ENCODE data around the gene OR5K4. TPM values are rescaled to one million over a fixed set of nuclear protein-coding genes. Genes with fewer than 3 reads are reported as not detected.
A peak's percentile ranks its signal among the peaks of the same experiment; 100 is the strongest.

The OR5K4 gene
- total and polyA plus RNA-seq, 2 experiments from 2014 or later = not detected

- ATAC-seq (no peak), DNase-seq (ENCODE audit: low spot score) (peak; percentile 9)
- H3K36me3 Mint-ChIP-seq (ENCODE audit: low read depth) = peaks cover 23% of the 10 kb centered on the region; the same call in 2 of the 3 replicates
- H3K27me3 Mint-ChIP-seq (ENCODE audit: insufficient read depth, low read depth, poor library complexity) = no peaks in the 10 kb centered on the region
- H3K4me2 ChIP-seq = peak overlapping the region; percentile 78
- H3K9me2 ChIP-seq (ENCODE audit: insufficient read depth) = no peaks in the 10 kb centered on the region
- H3K27me3 ChIP-seq (ENCODE audit: insufficient read depth) = no peaks in the 10 kb centered on the region
- peaks cover 72% of the 10 kb centered on the region for H3K79me2 ChIP-seq (replicated peaks; ENCODE audit: insufficient read depth)
- no peak overlapping the region for H2AFZ ChIP-seq
- peaks cover 46% of the 10 kb centered on the region for H3K4me1 ChIP-seq (ENCODE audit: insufficient read depth)
- no peak for TF ChIP-seq ZNF462 (CRISPR knock-in tag; IDR thresholded peaks at IDR 0.05)
- TF ChIP-seq EZH2 (IDR thresholded peaks at IDR 0.05; ENCODE audit: low read depth, unreplicated experiment) = no peak
- TF ChIP-seq REST (IDR thresholded peaks at IDR 0.05; ENCODE audit: unreplicated experiment) = no peak
- TF ChIP-seq ZNF114 (CRISPR knock-in tag; IDR thresholded peaks at IDR 0.05) = no peak
- no peak for TF ChIP-seq ETS1 (IDR thresholded peaks at IDR 0.05)
- TF ChIP-seq CTCF (conservative IDR thresholded peaks at IDR 0.05; ENCODE audit: low read depth in 2 of 2) = no peak
- no peak for TF ChIP-seq JUNB (IDR thresholded peaks at IDR 0.05; ENCODE audit: unreplicated experiment)
- TF ChIP-seq NANOG (IDR thresholded peaks at IDR 0.05; ENCODE audit: borderline replicate concordance) = no peak
- TF ChIP-seq CREB1 (CRISPR knock-in tag; IDR thresholded peaks at IDR 0.05; ENCODE audit: low read depth) = no peak
- no peak overlapping the region for H3K27ac ChIP-seq (ENCODE audit: low read depth)
- no peak overlapping the region for H3K27ac Mint-ChIP-seq
- H4K20me1 ChIP-seq (replicated peaks; ENCODE audit: insufficient read depth) = peaks cover 13% of the 10 kb centered on the region; the same call in 1 of the 2 replicates
- peaks cover 3% of the 10 kb centered on the region; the same call in 1 of the 2 replicates for H3K36me3 ChIP-seq (ENCODE audit: insufficient read depth)
- no peaks in the 10 kb centered on the region for H3F3A ChIP-seq (replicated peaks; ENCODE audit: low read depth)
- peaks cover 39% of the 10 kb centered on the region for H3K4me1 Mint-ChIP-seq
- no peaks in the 10 kb centered on the region; the same call in 2 of the 3 replicates for H3K9me3 Mint-ChIP-seq
- peak overlapping the region; percentile 59 for H3K4me3 Mint-ChIP-seq
- H3K4me3 ChIP-seq = peak overlapping the region; percentile 59
Measured at GRCh38 chr3:98322686-98323085, 31.0 kb upstream of the OR5K4 start.
